Testis (tissue), 3 donors: ENCODE results near the gene KLHL25. TPM values are rescaled to one million over a fixed set of nuclear protein-coding genes. Genes with fewer than 3 reads are reported as not detected.
"Not testable (repeated sequence)": the region's sequence is repeated elsewhere in the genome, so short reads cannot be mapped to it uniquely, and the experiment has no call there.

Source experiments
- DNase-seq: peaks from one replicate; pipeline ENCODE4 v3.0.0-alpha.2; 2019
- H3K27ac ChIP-seq, 2 donors: fragments of 200-600 bp; sonication (generic); one replicate each; pipeline ENCODE4 v1.5.1; 2019
- H3K27me3 ChIP-seq: fragments of 200-600 bp; sonication (generic); one replicate; pipeline ENCODE4 v1.5.1; 2019
- H3K36me3 ChIP-seq: fragments of 200-600 bp; sonication (generic); one replicate; pipeline ENCODE4 v1.5.1; 2017; ENCODE audit warnings: low read depth; ENCODE audit errors: missing control alignments
- H3K4me1 ChIP-seq: fragments of 200-600 bp; sonication (generic); one replicate; pipeline ENCODE4 v1.5.1; 2019
- H3K4me3 ChIP-seq, 2 donors: fragments of 200-600 bp; sonication (generic); one replicate each; pipeline ENCODE4 v1.5.1; 2017 to 2019
- H3K9me3 ChIP-seq: fragments of 200-600 bp; sonication (generic); one replicate; pipeline ENCODE4 v1.5.1; 2017
- CTCF ChIP-seq, 3 experiments: fragments of 450-650 bp in 2 of 3; fragments of 200-600 bp in 1 of 3; sonication (generic) in 1 of 3; IDR thresholded peaks; one replicate each; pipeline ENCODE4 v1.5.1; 2016 to 2019; ENCODE audit warnings: antibody characterized with exemption in 3 of 3, mild to moderate bottlenecking in 2 of 3, moderate library complexity in 1 of 3
- POLR2A ChIP-seq: fragments of 450-650 bp; IDR thresholded peaks from one replicate; pipeline ENCODE4 v1.6.1; 2017; ENCODE audit warnings: antibody characterized with exemption, mild to moderate bottlenecking, moderate library complexity
- whole genome bisulfite sequencing, 2 donors: methylation state at CpG; one replicate each; pipeline ENCODE4 v1.1.5; 2018; 5-methylcytosine and 5-hydroxymethylcytosine counted together
- intact Hi-C: fragments of 100-400 bp; cut with DNase I; formaldehyde crosslinking; loops from one replicate; pipeline ENCODE4 v1.15.1; 2023; ENCODE audit warnings: low total_unique reads
- polyA plus RNA-seq: library from polyadenylated mRNA; stranded (reverse); fragments of 350-450 nt; fragmentation: Illumina TruSeq; extraction: RNeasy Lipid Tissue Mini Kit (QIAGEN cat#74804); gene quantifications from one replicate; pipeline ENCODE4 v1.2.3, GENCODE V29; 2014; ENCODE audit warnings: low read depth, low replicate concordance; ENCODE audit not compliant: insufficient read depth
- total RNA-seq, 2 donors: library from RNA; depleted of rRNA; stranded (reverse); fragments of >200 nt; gene quantifications; one replicate each; pipeline ENCODE4 v1.2.3, GENCODE V29; 2016

The KLHL25 gene
- total and polyA plus RNA-seq, 3 donors from 2014 or later, result 19.6 to 50.1 (median 42.6) TPM

GRCh38 chr15:85831415-85832113 lies 36.8 kb upstream of the KLHL25 start:
- intact Hi-C loops, result loop anchor here (10.0 kb wide), 1 partner anchor 97 kb away; no protein-coding TSS in a partner anchor
- 60 to 67% methylated on average over 12 to 15 of the region's 15 CpGs for WGBS, 2 donors
- DNase-seq, result peak; percentile 79

GRCh38 chr15:85829754-85830153 lies 35.0 kb upstream of the KLHL25 start:
- WGBS, 2 donors, result 86 to 92% methylated on average over 4 of the region's 4 CpGs
- intact Hi-C loops, result loop anchor here (10.0 kb wide), 1 partner anchor 95 kb away; no protein-coding TSS in a partner anchor
- DNase-seq, H3K9me3 ChIP-seq, H3K27ac ChIP-seq, H3K27me3 ChIP-seq, H3K36me3 ChIP-seq, H3K4me1 ChIP-seq, H3K4me3 ChIP-seq: not testable (repeated sequence)

More at GRCh38 chr15:85831415-85832113, 36.8 kb upstream of the KLHL25 start:
- H3K4me3 ChIP-seq, result no peak overlapping the region
- no peaks in the 10 kb centered on the region for H3K27me3 ChIP-seq
- TF ChIP-seq POLR2A (no peak), CTCF (IDR thresholded peaks at IDR 0.05) (peak; percentile 47 to 52 (median 48))
- no peaks in the 10 kb centered on the region for H3K9me3 ChIP-seq
- H3K4me1 ChIP-seq, result no peaks in the 10 kb centered on the region
- H3K27ac ChIP-seq, result no peak overlapping the region
- H3K36me3 ChIP-seq, result no peaks in the 10 kb centered on the region

- 91 to 94% methylated on average over 4 of the region's 4 CpGs for WGBS, 2 donors
- no peak for TF ChIP-seq CTCF (IDR thresholded peaks at IDR 0.05)
- no peak for TF ChIP-seq POLR2A
These were observed 34.1 kb upstream of the KLHL25 start for GRCh38 chr15:85828874-85829273.

GRCh38 chr15:85828126-85828525 lies 33.4 kb upstream of the KLHL25 start:
- no peak for DNase-seq
- H3K4me1 ChIP-seq, result no peaks in the 10 kb centered on the region
- no peak for TF ChIP-seq CTCF (IDR thresholded peaks at IDR 0.05)
- no peaks in the 10 kb centered on the region for H3K36me3 ChIP-seq
- no peaks in the 10 kb centered on the region for H3K9me3 ChIP-seq
- H3K4me3 ChIP-seq, result no peak overlapping the region
- no peaks in the 10 kb centered on the region for H3K27me3 ChIP-seq
- no peak overlapping the region for H3K27ac ChIP-seq
- WGBS, 2 donors, result 77 to 78% methylated on average over 1 of the region's 1 CpG
- intact Hi-C loops, result no loop called here

More at GRCh38 chr15:85828874-85829273, 34.1 kb upstream of the KLHL25 start:
- H3K27ac ChIP-seq, result no peak overlapping the region
- H3K27me3 ChIP-seq, result no peaks in the 10 kb centered on the region
- H3K36me3 ChIP-seq, result no peaks in the 10 kb centered on the region
- H3K9me3 ChIP-seq, result no peaks in the 10 kb centered on the region
- intact Hi-C loops, result no loop called here
- DNase-seq, result no peak
- no peaks in the 10 kb centered on the region for H3K4me1 ChIP-seq
- no peak overlapping the region for H3K4me3 ChIP-seq

- intact Hi-C loops, result no loop called here
These were observed 32.2 kb upstream of the KLHL25 start for GRCh38 chr15:85826756-85827515.

More at GRCh38 chr15:85826756-85827515, 32.2 kb upstream of the KLHL25 start:
- Histone ChIP-seq H3K27ac (no peak overlapping the region), H3K36me3 (no peaks in the 10 kb centered on the region), H3K9me3 (no peaks in the 10 kb centered on the region), H3K27me3 (no peaks in the 10 kb centered on the region), H3K4me3 (no peak overlapping the region), H3K4me1 (no peaks in the 10 kb centered on the region)
- 72% methylated on average over 7 of the region's 7 CpGs for WGBS, 2 donors
- TF ChIP-seq CTCF (IDR thresholded peaks at IDR 0.05), result no peak
- DNase-seq, result no peak
